Neutrophil (primary cell): ENCODE measurements around the gene USF2.
"Not testable (repeated sequence)": the region's sequence is repeated elsewhere in the genome, so short reads cannot be mapped to it uniquely, and the experiment has no call there.

Experiments used
- H3K27ac ChIP-seq: fragments of 200-600 bp; sonication (generic); 2 replicates; pipeline ENCODE4 v1.5.1; 2016; ENCODE audit warnings: mild to moderate bottlenecking, moderate library complexity
- H3K27me3 ChIP-seq: fragments of 200-600 bp; sonication (generic); 2 replicates; pipeline ENCODE4 v1.6.0; 2016; ENCODE audit warnings: mild to moderate bottlenecking
- H3K36me3 ChIP-seq: fragments of 200-600 bp; sonication (generic); 2 replicates; pipeline ENCODE4 v1.5.1; 2017
- H3K4me1 ChIP-seq, 2 experiments: fragments of 200-600 bp in 1 of 2; sonication (generic) in 1 of 2; 1 replicate in 1 of 2; 2 replicates in 1 of 2; pipeline versions ENCODE4 v1.5.1 to v1.6.1; 2013 to 2016; ENCODE audit warnings: low read depth in 1 of 2, low read length in 1 of 2, mild to moderate bottlenecking in 1 of 2, moderate library complexity in 1 of 2; ENCODE audit not compliant: control insufficient read depth in 1 of 2, insufficient read depth in 1 of 2
- H3K4me3 ChIP-seq, 2 experiments: fragments of 200-600 bp in 1 of 2; sonication (generic) in 1 of 2; 1 replicate in 1 of 2; 2 replicates in 1 of 2; pipeline ENCODE4 v1.5.1; 2013 to 2016; ENCODE audit warnings: low read depth in 1 of 2, low read length in 1 of 2, mild to moderate bottlenecking in 1 of 2, moderate library complexity in 1 of 2
- H3K9me3 ChIP-seq: fragments of 200-600 bp; sonication (generic); 2 replicates; pipeline ENCODE4 v1.5.1; 2016
- CTCF ChIP-seq: fragments of 200-600 bp; sonication (generic); IDR thresholded peaks from 2 replicates; pipeline ENCODE4 v1.5.1; 2016; ENCODE audit warnings: antibody characterized with exemption

Gene USF2

GRCh38 chr19:35228177-35228930, 40.4 kb upstream of the USF2 start, which contains the start of gene FAM187B:
Gene FAM187B (minus strand): TSS chr19:35228739. CDS start chr19:35228680, 59 bp downstream.
- no peaks in the 10 kb centered on the region for H3K9me3 ChIP-seq
- H3K27ac ChIP-seq = no peak within 1 kb of the TSS
- H3K4me1 ChIP-seq = no peaks in the 10 kb centered on the region
- no peaks in the 10 kb centered on the region for H3K36me3 ChIP-seq
- no peaks in the 10 kb centered on the region for H3K27me3 ChIP-seq
- no peak for TF ChIP-seq CTCF
- H3K4me3 ChIP-seq = no peak within 1 kb of the TSS

GRCh38 chr19:35229601-35230000, 39.2 kb upstream of the USF2 start:
- Histone ChIP-seq H3K27me3 (no peaks in the 10 kb centered on the region), H3K4me1 (no peaks in the 10 kb centered on the region), H3K36me3 (no peaks in the 10 kb centered on the region), H3K9me3 (no peaks in the 10 kb centered on the region), H3K27ac (no peak overlapping the region), H3K4me3 (no peak overlapping the region)
- TF ChIP-seq CTCF = no peak

- H3K4me3 ChIP-seq = no peak overlapping the region
- H3K27ac ChIP-seq = no peak overlapping the region
- no peak for TF ChIP-seq CTCF
These were observed 36.7 kb upstream of the USF2 start for GRCh38 chr19:35231956-35232645.

GRCh38 chr19:35232912-35233311, 35.9 kb upstream of the USF2 start:
- Histone ChIP-seq H3K27ac (no peak overlapping the region), H3K9me3 (no peaks in the 10 kb centered on the region), H3K4me1 (no peaks in the 10 kb centered on the region), H3K4me3 (no peak overlapping the region), H3K36me3 (no peaks in the 10 kb centered on the region), H3K27me3 (no peaks in the 10 kb centered on the region)
- TF ChIP-seq CTCF = no peak

More at GRCh38 chr19:35231956-35232645, 36.7 kb upstream of the USF2 start:
- no peaks in the 10 kb centered on the region for H3K27me3 ChIP-seq
- no peaks in the 10 kb centered on the region for H3K4me1 ChIP-seq
- H3K9me3 ChIP-seq = no peaks in the 10 kb centered on the region
- H3K36me3 ChIP-seq = no peaks in the 10 kb centered on the region

GRCh38 chr19:35236638-35237400, 31.9 kb upstream of the USF2 start:
- Histone ChIP-seq H3K36me3 (no peaks in the 10 kb centered on the region), H3K27ac (no peak overlapping the region), H3K27me3 (peaks cover 8% of the 10 kb centered on the region), H3K4me3 (no peak overlapping the region), H3K4me1 (no peaks in the 10 kb centered on the region), H3K9me3 (no peaks in the 10 kb centered on the region)
- TF ChIP-seq CTCF = no peak

GRCh38 chr19:35239597-35239996, 29.2 kb upstream of the USF2 start:
- not testable (repeated sequence) for H3K9me3 ChIP-seq, H3K4me1 ChIP-seq, H3K36me3 ChIP-seq, H3K27ac ChIP-seq, H3K4me3 ChIP-seq
- peaks cover 13% of the 10 kb centered on the region for H3K27me3 ChIP-seq
